ENCODE data around the gene UBE2I.

Gene UBE2I

GRCh38 chr16:1275791-1276579 lies 33.5 kb upstream of the UBE2I start:
- Histone ChIP-seq H3K27me3 (ENCODE audit: low read length) (no peaks in the 10 kb centered on the region), H3F3A (ENCODE audit: insufficient read depth) (peaks cover 5% of the 10 kb centered on the region; the same call in 1 of the 2 replicates), H3K9ac (ENCODE audit: low read length) (no peak overlapping the region), H3K9me3 (ENCODE audit: insufficient read depth, low read length) (no peaks in the 10 kb centered on the region), H2AFZ (ENCODE audit: low read depth, low read length, severe bottlenecking) (no peak overlapping the region), H3K36me3 (ENCODE audit: low read length) (no peaks in the 10 kb centered on the region), H4K20me1 (ENCODE audit: low read depth, low read length) (no peaks in the 10 kb centered on the region), H3K9me2 (replicated peaks; ENCODE audit: insufficient read depth, low read length) (no peaks in the 10 kb centered on the region), H3K4me2 (ENCODE audit: low read depth, low read length, poor library complexity, severe bottlenecking) (no peak overlapping the region), H3K27ac (ENCODE audit: low read depth, low read length) (no peak overlapping the region), H3K4me3 (ENCODE audit: insufficient read depth, low read length, poor library complexity, severe bottlenecking) (no peak overlapping the region), H3K79me2 (ENCODE audit: insufficient read depth, low read length) (no peaks in the 10 kb centered on the region)
- TF ChIP-seq, protein P1, sequence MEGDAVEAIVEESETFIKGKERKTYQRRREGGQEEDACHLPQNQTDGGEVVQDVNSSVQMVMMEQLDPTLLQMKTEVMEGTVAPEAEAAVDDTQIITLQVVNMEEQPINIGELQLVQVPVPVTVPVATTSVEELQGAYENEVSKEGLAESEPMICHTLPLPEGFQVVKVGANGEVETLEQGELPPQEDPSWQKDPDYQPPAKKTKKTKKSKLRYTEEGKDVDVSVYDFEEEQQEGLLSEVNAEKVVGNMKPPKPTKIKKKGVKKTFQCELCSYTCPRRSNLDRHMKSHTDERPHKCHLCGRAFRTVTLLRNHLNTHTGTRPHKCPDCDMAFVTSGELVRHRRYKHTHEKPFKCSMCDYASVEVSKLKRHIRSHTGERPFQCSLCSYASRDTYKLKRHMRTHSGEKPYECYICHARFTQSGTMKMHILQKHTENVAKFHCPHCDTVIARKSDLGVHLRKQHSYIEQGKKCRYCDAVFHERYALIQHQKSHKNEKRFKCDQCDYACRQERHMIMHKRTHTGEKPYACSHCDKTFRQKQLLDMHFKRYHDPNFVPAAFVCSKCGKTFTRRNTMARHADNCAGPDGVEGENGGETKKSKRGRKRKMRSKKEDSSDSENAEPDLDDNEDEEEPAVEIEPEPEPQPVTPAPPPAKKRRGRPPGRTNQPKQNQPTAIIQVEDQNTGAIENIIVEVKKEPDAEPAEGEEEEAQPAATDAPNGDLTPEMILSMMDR (IDR thresholded peaks at IDR 0.05; ENCODE audit: insufficient read depth, low read length, poor library complexity, severe bottlenecking) = no peak
- no peak for TF ChIP-seq EZH2phosphoT487 (conservative IDR thresholded peaks at IDR 0.05; ENCODE audit: low read length)

DNA sequence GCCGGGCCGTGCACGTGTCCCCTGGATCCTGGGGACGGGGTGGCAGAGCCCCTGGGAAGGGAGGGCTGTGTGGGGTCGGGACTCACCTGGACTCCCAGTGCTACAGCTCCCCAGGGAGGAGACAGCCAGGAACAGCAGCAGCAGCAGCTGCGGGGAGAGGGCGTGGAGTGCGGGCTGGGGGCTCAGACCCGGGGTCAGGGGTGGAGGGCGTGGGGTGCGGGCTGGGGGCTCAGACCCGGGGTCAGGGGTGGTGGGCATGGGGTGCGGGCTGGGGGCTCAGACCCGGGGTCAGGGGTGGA lies 32.9 kb upstream of the UBE2I start:
- no peaks in the 10 kb centered on the region for H4K20me1 ChIP-seq (ENCODE audit: low read depth, low read length)
- no peak overlapping the region for H3K4me2 ChIP-seq (ENCODE audit: low read depth, low read length, poor library complexity, severe bottlenecking)
- no peak for TF ChIP-seq EZH2phosphoT487 (conservative IDR thresholded peaks at IDR 0.05; ENCODE audit: low read length)
- TF ChIP-seq, protein P1 (IDR thresholded peaks at IDR 0.05; ENCODE audit: insufficient read depth, low read length, poor library complexity, severe bottlenecking) = no peak
- no peaks in the 10 kb centered on the region for H3K36me3 ChIP-seq (ENCODE audit: low read length)
- no peak overlapping the region for H3K4me3 ChIP-seq (ENCODE audit: insufficient read depth, low read length, poor library complexity, severe bottlenecking)
- H3K79me2 ChIP-seq (ENCODE audit: insufficient read depth, low read length) = no peaks in the 10 kb centered on the region
- H3K27ac ChIP-seq (ENCODE audit: low read depth, low read length) = no peak overlapping the region
- H3K9ac ChIP-seq (ENCODE audit: low read length) = no peak overlapping the region
- no peaks in the 10 kb centered on the region for H3K9me3 ChIP-seq (ENCODE audit: insufficient read depth, low read length)
- no peak overlapping the region for H2AFZ ChIP-seq (ENCODE audit: low read depth, low read length, severe bottlenecking)
- peaks cover 5% of the 10 kb centered on the region; the same call in 1 of the 2 replicates for H3F3A ChIP-seq (ENCODE audit: insufficient read depth)
- no peaks in the 10 kb centered on the region for H3K9me2 ChIP-seq (replicated peaks; ENCODE audit: insufficient read depth, low read length)
- no peaks in the 10 kb centered on the region for H3K27me3 ChIP-seq (ENCODE audit: low read length)

DNA sequence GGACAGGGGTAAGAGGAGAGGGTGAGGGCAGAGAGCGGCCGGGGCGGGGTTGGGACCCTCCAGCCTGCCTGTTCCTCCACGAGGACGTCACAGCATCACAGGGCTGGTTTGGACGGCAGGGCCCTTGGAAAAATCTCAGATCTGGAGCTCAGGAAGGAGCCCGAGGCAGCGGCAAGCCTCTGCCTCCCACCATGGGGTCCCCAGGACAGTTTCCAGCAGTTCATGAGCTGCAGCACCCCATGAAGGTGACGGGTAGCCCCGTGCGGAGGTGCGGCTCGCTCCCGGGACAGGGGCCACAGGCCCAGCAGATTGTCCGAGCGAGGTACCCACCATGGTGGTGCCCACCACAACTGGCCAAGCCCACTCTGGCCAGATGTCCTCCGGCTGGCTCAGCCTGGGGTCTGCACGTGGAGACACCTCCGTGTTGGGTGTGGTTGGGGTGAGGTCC lies 32.3 kb upstream of the UBE2I start:
- Histone ChIP-seq H3K4me3 (ENCODE audit: insufficient read depth, low read length, poor library complexity, severe bottlenecking) (no peak overlapping the region), H3K4me2 (ENCODE audit: low read depth, low read length, poor library complexity, severe bottlenecking) (no peak overlapping the region), H3K9me2 (replicated peaks; ENCODE audit: insufficient read depth, low read length) (no peaks in the 10 kb centered on the region), H4K20me1 (ENCODE audit: low read depth, low read length) (no peaks in the 10 kb centered on the region), H3K36me3 (ENCODE audit: low read length) (no peaks in the 10 kb centered on the region), H3K9me3 (ENCODE audit: insufficient read depth, low read length) (no peaks in the 10 kb centered on the region), H3K27ac (ENCODE audit: low read depth, low read length) (no peak overlapping the region), H3K9ac (ENCODE audit: low read length) (no peak overlapping the region), H3K79me2 (ENCODE audit: insufficient read depth, low read length) (no peaks in the 10 kb centered on the region), H3F3A (ENCODE audit: insufficient read depth) (peaks cover 3% of the 10 kb centered on the region; the same call in 1 of the 2 replicates), H3K27me3 (ENCODE audit: low read length) (no peaks in the 10 kb centered on the region), H2AFZ (ENCODE audit: low read depth, low read length, severe bottlenecking) (no peak overlapping the region)
- TF ChIP-seq, protein P1 (IDR thresholded peaks at IDR 0.05; ENCODE audit: insufficient read depth, low read length, poor library complexity, severe bottlenecking) = no peak
- no peak for TF ChIP-seq EZH2phosphoT487 (conservative IDR thresholded peaks at IDR 0.05; ENCODE audit: low read length)

All from SU-DHL-6 (cell line).